Measurements from ENCODE around the gene ANKRD6.

Gene ANKRD6

DNA sequence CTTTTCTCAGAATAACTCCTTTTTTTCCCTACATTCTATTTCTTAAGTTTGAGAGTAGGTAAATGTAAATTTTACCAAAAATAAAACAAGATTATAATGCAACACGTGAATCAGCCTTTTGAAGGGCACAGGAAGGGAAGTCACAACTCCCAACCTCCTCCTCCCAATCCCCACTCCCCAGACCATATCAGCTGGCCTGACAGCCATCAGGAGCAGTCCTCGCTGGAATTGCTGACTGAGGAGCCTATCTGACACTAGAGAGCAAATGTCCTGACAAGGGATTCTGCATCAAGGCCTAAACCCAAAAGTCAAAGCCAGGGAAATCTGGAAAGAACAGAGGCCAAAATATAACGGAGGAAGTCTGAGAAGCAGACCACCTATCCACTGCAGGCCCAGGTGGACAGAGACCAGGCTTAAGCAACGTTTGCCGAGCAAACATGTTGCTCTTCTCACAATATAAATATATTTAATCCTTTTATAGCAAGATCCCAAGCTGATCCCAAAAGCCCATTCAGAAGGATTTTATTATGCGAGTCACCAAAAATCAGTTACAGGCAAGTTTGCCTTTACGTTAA is 23.4 kb upstream of the ANKRD6 start:
- H3K4me1 Mint-ChIP-seq: peaks cover 25% of the 10 kb centered on the region
- H3K27me3 Mint-ChIP-seq: peaks cover 14% of the 10 kb centered on the region
- no peak for DNase-seq
- no peak overlapping the region for H3K4me3 Mint-ChIP-seq
- H3K9me3 Mint-ChIP-seq: no peaks in the 10 kb centered on the region
- H3K27ac Mint-ChIP-seq: no peak overlapping the region
- no peak for ATAC-seq

- H3K4me3 Mint-ChIP-seq: peak overlapping the region; percentile 83 to 87
- H3K4me1 Mint-ChIP-seq: peaks cover 25% of the 10 kb centered on the region
- ATAC-seq (no peak), DNase-seq (no peak)
- H3K27me3 Mint-ChIP-seq: peaks cover 20% of the 10 kb centered on the region
- no peaks in the 10 kb centered on the region for H3K9me3 Mint-ChIP-seq
- H3K27ac Mint-ChIP-seq: no peak overlapping the region
These were observed 22.7 kb upstream of the ANKRD6 start for GRCh38 chr6:89410231-89410761.

DNA sequence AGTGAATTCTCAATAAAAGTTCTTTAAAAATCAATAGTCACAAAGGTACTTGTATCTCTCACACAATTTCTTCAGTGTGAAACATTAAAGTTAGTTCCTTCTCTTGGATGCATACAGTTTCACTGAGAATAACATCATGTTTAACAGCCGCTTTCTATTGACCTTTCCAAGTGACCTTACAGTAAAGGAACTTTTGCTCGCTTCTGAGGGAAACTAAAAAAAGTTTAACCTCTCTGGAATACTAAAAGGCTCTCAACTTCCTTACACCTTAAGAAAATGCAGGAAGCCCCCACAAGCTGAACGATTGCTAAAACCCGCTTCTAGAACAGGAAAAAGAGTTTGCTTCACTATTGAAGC is 22.2 kb upstream of the ANKRD6 start:
- Mint-ChIP-seq H3K9me3 (no peaks in the 10 kb centered on the region), H3K27me3 (peaks cover 23% of the 10 kb centered on the region), H3K27ac (peak overlapping the region in 1 of 2 donors; percentile 42), H3K4me1 (peaks cover 25% of the 10 kb centered on the region), H3K4me3 (peak overlapping the region; percentile 83 to 87)
- DNase-seq: no peak
- ATAC-seq: no peak

- peak overlapping the region in 1 of 2 donors; percentile 42 for H3K27ac Mint-ChIP-seq
- H3K9me3 Mint-ChIP-seq: no peaks in the 10 kb centered on the region
- peaks cover 21% of the 10 kb centered on the region for H3K4me1 Mint-ChIP-seq
- ATAC-seq (peak; percentile 76), DNase-seq (peak; percentile 34 to 50)
- H3K4me3 Mint-ChIP-seq: peak overlapping the region; percentile 83 to 97
- peaks cover 23% of the 10 kb centered on the region for H3K27me3 Mint-ChIP-seq
These were observed 21.5 kb upstream of the ANKRD6 start for GRCh38 chr6:89411145-89412070.

- Mint-ChIP-seq H3K9me3 (no peaks in the 10 kb centered on the region), H3K4me1 (peaks cover 21% of the 10 kb centered on the region), H3K27ac (peak within 1 kb of the TSS; percentile 92 to 93), H3K27me3 (peaks cover 28% of the 10 kb centered on the region), H3K4me3 (peak within 1 kb of the TSS; percentile 97 to 100)
- DNase-seq (peak; percentile 52 to 64), ATAC-seq (peak; percentile 89)
These were observed 20.6 kb upstream of the ANKRD6 start, which contains the start of gene RRAGD for GRCh38 chr6:89412071-89413005. Gene RRAGD (minus strand): TSS chr6:89412273. CDS start chr6:89411993, 280 bp downstream.

DNA sequence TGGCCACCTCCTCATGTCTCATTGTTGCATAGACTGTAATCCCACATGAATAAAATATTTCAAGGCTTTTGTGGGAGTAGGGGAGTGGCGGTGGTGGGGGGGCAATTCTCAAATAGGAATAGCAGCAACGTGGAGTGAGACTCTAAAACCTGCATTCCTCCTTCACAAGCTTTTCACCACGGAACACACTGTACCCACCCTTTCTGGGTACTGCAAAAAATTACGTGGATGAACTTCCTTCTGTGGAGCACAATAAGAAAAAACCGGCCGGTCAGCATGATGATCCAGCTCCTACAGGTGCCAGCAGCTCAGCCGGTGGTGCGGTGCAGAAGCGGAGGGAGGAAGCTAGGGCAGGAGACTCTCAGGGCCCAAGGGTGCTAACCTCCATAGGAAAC is 19.9 kb upstream of the ANKRD6 start:
- no peak for DNase-seq
- H3K4me1 Mint-ChIP-seq: peaks cover 21% of the 10 kb centered on the region
- H3K9me3 Mint-ChIP-seq: no peaks in the 10 kb centered on the region
- H3K27me3 Mint-ChIP-seq: peaks cover 34% of the 10 kb centered on the region
- H3K4me3 Mint-ChIP-seq: peak overlapping the region; percentile 97 to 100
- peak overlapping the region in 1 of 2 donors; percentile 31 for H3K27ac Mint-ChIP-seq
- ATAC-seq: no peak

- no peak for DNase-seq
- no peaks in the 10 kb centered on the region for H3K9me3 Mint-ChIP-seq
- H3K4me1 Mint-ChIP-seq: peaks cover 21% of the 10 kb centered on the region
- ATAC-seq: no peak
- no peak overlapping the region for H3K27ac Mint-ChIP-seq
- no peak overlapping the region for H3K4me3 Mint-ChIP-seq
- peaks cover 34% of the 10 kb centered on the region for H3K27me3 Mint-ChIP-seq
These were observed 18.7 kb upstream of the ANKRD6 start for GRCh38 chr6:89414215-89414614.

DNA sequence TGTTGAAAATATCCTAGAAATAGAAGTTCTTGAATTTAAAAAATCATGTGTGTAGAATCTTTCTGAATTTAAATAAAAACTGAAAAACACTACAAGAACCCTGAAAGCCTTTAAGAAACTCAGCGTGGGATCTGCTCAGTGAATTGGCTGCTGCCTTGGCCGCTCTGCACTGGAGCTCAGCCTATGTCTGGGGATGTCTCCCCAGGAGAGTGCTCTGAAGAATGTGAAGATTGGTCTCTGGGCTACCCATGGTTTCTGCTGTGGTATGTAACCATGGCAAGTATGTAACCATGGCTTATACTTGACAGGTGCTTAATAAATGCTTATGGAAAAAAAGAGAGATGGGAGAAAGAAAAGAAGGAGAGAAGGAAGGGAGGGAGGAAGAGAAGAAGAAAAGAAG is 17.8 kb upstream of the ANKRD6 start:
- Mint-ChIP-seq H3K4me3 (no peak overlapping the region), H3K27ac (no peak overlapping the region), H3K9me3 (no peaks in the 10 kb centered on the region), H3K27me3 (peaks cover 34% of the 10 kb centered on the region), H3K4me1 (peaks cover 19% of the 10 kb centered on the region)
- no peak for ATAC-seq
- no peak for DNase-seq

DNA sequence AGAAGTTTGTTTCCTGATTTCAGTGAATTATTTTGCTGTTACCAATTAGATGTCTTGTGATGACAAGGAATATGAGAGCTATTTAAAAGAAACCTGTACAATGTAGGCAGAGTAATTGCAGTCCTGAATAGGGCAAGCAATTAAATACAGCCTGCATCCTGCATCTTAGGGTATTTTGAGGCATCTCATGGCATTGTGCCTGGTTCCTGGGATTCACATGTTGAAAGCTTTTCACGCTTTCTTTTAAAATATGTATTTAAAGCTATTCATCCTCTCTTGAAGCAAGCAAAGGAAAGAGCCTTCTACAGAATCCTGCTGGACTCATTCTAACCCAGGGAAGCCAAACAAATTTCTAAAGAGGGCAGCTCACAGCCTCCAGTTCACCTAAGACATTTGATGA is 16.2 kb upstream of the ANKRD6 start:
- Mint-ChIP-seq H3K27me3 (peaks cover 34% of the 10 kb centered on the region), H3K9me3 (no peaks in the 10 kb centered on the region), H3K27ac (no peak overlapping the region)

DNA sequence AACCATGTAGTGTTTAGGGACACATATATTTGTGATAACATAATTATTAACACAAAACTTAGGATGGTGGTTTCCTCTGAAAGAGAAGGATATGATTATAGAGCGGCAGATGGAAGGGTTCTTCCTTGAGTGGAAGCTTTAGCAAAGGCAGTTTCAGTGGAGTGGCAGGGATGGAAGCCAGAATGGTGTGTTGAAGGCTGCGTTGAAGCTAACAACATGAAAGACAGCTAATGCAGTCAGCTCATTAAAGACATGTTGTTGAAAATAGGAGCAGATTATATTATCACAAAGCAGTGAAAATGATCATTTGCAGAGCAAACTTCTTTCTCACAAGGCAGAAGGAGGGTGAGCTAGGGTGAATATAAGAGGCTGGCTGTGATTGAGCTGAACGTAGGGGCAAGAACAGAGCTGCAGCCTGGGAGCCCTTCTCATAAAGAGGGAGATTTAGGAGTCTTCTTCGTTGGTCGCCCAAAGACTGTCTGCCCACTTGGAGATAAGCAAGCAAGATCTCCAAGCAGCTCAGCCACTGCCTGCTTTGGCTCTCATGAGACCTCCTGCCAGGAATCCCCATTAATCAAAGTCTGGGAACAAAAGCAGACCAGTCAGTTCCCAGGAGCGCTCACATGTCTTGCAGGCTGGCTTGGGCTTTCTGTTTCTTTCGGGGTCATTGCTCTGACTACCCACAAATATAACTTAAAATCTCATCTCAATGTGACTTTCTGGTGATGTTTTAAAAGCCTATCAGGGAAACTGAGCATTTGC is 2.6 kb upstream of the ANKRD6 start:
- Mint-ChIP-seq H3K4me3 (no peak overlapping the region), H3K27me3 (peaks cover 12% of the 10 kb centered on the region), H3K9me3 (no peaks in the 10 kb centered on the region), H3K4me1 (peaks cover 29% of the 10 kb centered on the region), H3K27ac (no peak overlapping the region)
- ATAC-seq: no peak
- DNase-seq: no peak

More for the DNA sequence above, 16.2 kb upstream of the ANKRD6 start:
- Mint-ChIP-seq H3K4me1 (peaks cover 10% of the 10 kb centered on the region), H3K4me3 (no peak overlapping the region)
- DNase-seq (no peak), ATAC-seq (no peak)

DNA sequence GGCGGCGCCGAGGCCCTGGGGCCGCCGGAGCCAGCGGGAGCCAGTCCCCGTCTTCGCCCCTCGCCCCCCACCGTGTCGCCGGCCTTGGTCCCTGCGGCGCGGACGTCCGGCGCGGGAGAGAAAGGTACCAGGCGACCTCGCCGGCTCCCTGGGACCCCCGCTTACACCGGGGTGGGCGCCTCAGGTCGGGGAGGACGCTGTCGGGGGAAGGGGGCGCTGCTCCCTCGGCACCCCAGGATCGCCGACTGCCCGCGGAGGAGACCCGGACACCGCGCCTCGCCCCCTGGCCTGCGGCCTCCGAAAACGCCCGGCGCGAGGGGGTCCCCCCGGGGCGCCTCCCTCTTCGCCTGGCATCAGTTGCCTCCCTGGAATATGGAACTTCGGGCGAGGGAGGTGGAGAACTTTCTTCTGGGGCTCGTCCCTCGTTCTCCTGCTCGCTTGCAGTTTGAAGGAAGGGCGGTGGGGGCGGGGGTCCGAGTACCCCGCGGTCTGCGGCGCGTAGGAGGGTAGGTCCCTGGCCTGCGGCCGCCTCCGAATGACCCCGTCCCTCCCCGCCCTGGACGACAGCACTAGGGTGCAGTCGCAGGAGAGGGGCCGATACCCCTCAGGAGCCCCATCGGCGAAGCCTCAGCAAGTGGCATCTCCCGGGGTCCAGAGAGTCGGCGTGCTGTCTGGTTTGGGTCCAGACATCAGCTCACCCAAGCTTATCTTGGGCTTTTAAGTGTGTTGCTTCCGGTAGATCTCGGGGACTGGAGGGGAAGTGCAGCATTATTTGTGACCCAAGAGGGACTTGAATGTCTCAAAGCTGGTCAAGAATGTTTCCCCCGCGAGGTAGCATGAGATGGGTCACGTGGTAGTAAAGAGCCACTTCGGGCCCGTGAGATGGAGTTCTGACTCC is 549 bp downstream of the ANKRD6 start:
- peaks cover 16% of the 10 kb centered on the region for H3K27me3 Mint-ChIP-seq
- ATAC-seq: peak; percentile 29
- DNase-seq: peak; percentile 29 to 37
- H3K27ac Mint-ChIP-seq: peak overlapping the region in 1 of 2 donors; percentile 42
- H3K9me3 Mint-ChIP-seq: no peaks in the 10 kb centered on the region
- H3K4me3 Mint-ChIP-seq: peak overlapping the region; percentile 81 to 83
- peaks cover 31% of the 10 kb centered on the region for H3K4me1 Mint-ChIP-seq

GRCh38 chr6:89434150-89434499 is 1.2 kb downstream of the ANKRD6 start:
- H3K27ac Mint-ChIP-seq: peak overlapping the region in 1 of 2 donors; percentile 42
- no peak for ATAC-seq
- peaks cover 16% of the 10 kb centered on the region for H3K27me3 Mint-ChIP-seq
- DNase-seq: no peak
- no peaks in the 10 kb centered on the region for H3K9me3 Mint-ChIP-seq
- H3K4me1 Mint-ChIP-seq: peaks cover 31% of the 10 kb centered on the region
- peak overlapping the region; percentile 81 to 83 for H3K4me3 Mint-ChIP-seq

DNA sequence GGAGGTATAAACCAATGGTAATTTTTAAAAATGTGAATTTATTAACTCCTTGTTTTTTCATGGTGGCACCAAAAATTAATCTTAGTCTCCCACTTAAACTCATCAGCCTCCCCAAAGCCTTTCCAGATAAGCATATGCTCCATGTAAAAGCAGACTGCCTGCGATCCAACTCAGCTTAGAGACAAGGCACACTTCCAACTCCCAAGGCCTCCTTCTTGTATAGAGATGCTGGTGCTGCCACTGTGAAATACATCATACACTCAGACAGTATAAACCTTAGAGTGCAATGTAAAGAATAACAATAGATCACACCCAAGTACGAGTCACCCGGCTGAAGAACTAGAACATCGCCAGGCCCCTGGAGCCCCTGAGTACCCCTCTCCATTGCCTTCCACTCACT is 2.0 kb downstream of the ANKRD6 start:
- Mint-ChIP-seq H3K27me3 (peaks cover 16% of the 10 kb centered on the region), H3K9me3 (no peaks in the 10 kb centered on the region), H3K4me3 (no peak overlapping the region), H3K27ac (no peak overlapping the region), H3K4me1 (peaks cover 31% of the 10 kb centered on the region)
- ATAC-seq (no peak), DNase-seq (no peak)

DNA sequence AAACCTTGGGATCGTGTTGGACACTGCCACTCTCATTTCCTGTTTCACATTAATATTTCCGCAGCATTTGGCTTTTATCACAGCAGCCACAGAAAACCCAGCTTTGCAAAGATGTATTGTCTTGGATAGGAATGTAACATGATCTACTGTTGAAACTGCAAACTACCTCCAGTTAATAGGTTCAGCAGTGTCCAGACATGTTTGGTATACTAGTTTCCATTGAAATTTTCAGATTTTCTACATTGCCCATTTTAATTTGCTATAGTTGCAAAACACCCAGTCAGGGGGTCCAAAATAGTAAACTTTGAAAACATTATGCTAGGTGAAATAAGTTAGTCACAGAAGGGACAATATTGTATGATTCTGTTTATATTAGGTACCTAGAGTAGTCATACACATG is 3.3 kb downstream of the ANKRD6 start:
- peaks cover 31% of the 10 kb centered on the region for H3K4me1 Mint-ChIP-seq
- DNase-seq (no peak), ATAC-seq (no peak)
- no peak overlapping the region for H3K4me3 Mint-ChIP-seq
- peaks cover 16% of the 10 kb centered on the region for H3K27me3 Mint-ChIP-seq
- H3K27ac Mint-ChIP-seq: no peak overlapping the region
- H3K9me3 Mint-ChIP-seq: no peaks in the 10 kb centered on the region

All from stimulated activated naive CD8-positive, alpha-beta T cell treated with anti-CD3 and anti-CD28 coated beads, Interleukin-15, amount 100 ng/mL, for 72 hours (primary cell).